Fibroblast of lung (primary cell): ENCODE results near the gene FLNB. TPM values are rescaled to one million over a fixed set of nuclear protein-coding genes. Genes with fewer than 3 reads are reported as not detected.

Experiments used
- DNase-seq, 2 donors: peaks; one replicate each; pipeline versions ENCODE4 v3.0.0 to v3.0.0-alpha.2; 2010; ENCODE audit warnings: low read depth in 2 of 2
- H2AFZ ChIP-seq: 2 replicates; pipeline ENCODE4 v1.5.1; 2012; ENCODE audit warnings: low read length, control low read depth, inconsistent platforms
- H3K27ac ChIP-seq: 2 replicates; pipeline ENCODE4 v1.5.1; 2011; ENCODE audit warnings: low read length, control low read depth; ENCODE audit not compliant: insufficient read depth
- H3K27me3 ChIP-seq: 2 replicates; pipeline ENCODE4 v1.5.1; 2011; ENCODE audit warnings: mild to moderate bottlenecking, low read length; ENCODE audit not compliant: control insufficient read depth, insufficient read depth
- H3K36me3 ChIP-seq: 2 replicates; pipeline ENCODE4 v1.5.1; 2011; ENCODE audit warnings: low read length; ENCODE audit not compliant: control insufficient read depth, insufficient read depth
- H3K4me1 ChIP-seq: 2 replicates; pipeline ENCODE4 v1.5.1; 2011; ENCODE audit warnings: low read length; ENCODE audit not compliant: control insufficient read depth, insufficient read depth; ENCODE audit errors: extremely low read depth
- H3K4me2 ChIP-seq: 2 replicates; pipeline ENCODE4 v1.5.1; 2011; ENCODE audit warnings: low read length, control low read depth; ENCODE audit not compliant: insufficient read depth; ENCODE audit errors: extremely low read depth
- H3K4me3 ChIP-seq, 4 experiments: fragments of 200-600 bp in 1 of 4; sonication (generic) in 1 of 4; replicated peaks in 1 of 4; 2 replicates each; pipeline ENCODE4 v1.5.1; 2011 to 2016; ENCODE audit warnings: low read length in 4 of 4, low read depth in 3 of 4, mild to moderate bottlenecking in 3 of 4, control low read depth in 2 of 4, inconsistent platforms in 1 of 4, mixed read lengths in 1 of 4; ENCODE audit not compliant: insufficient read depth in 1 of 4; ENCODE audit errors: control extremely low read depth in 1 of 4
- H3K79me2 ChIP-seq: 2 replicates; pipeline ENCODE4 v1.5.1; 2012; ENCODE audit warnings: mild to moderate bottlenecking, low read length, inconsistent platforms; ENCODE audit not compliant: control insufficient read depth, insufficient read depth
- H3K9ac ChIP-seq: 2 replicates; pipeline ENCODE4 v1.5.1; 2011; ENCODE audit warnings: mild to moderate bottlenecking, low read length, control low read depth; ENCODE audit not compliant: insufficient read depth
- H3K9me3 ChIP-seq: 2 replicates; pipeline ENCODE4 v1.5.1; 2012; ENCODE audit warnings: low read depth, low read length; ENCODE audit not compliant: control insufficient read depth, insufficient read depth
- H4K20me1 ChIP-seq: 2 replicates; pipeline ENCODE4 v1.5.1; 2011; ENCODE audit warnings: low read length; ENCODE audit not compliant: control insufficient read depth, insufficient read depth; ENCODE audit errors: extremely low read depth
- EZH2 ChIP-seq: IDR thresholded peaks from 2 replicates; pipeline ENCODE4 v1.5.1; 2012; ENCODE audit warnings: low read length, control low read depth, mild to moderate bottlenecking; ENCODE audit errors: missing control alignments
- polyA plus RNA-seq, 2 donors: library from polyadenylated mRNA; depleted of rRNA in 1 of 2; stranded (reverse) in 1 of 2; unstranded in 1 of 2; fragments of >200 nt; gene quantifications; 2 replicates each; pipeline ENCODE4 v1.2.1, GENCODE V29; 2011 to 2012; ENCODE audit warnings: missing spikeins in 1 of 2
- total RNA-seq: library from RNA; depleted of rRNA; stranded (reverse); fragments of >200 nt; gene quantifications from 2 replicates; pipeline ENCODE4 v1.2.1, GENCODE V29; 2014
- TF ChIP-seq, protein P1 (sequence below), 2 donors: IDR thresholded peaks in 1 of 2; conservative IDR thresholded peaks in 1 of 2; 1 replicate in 1 of 2; 2 replicates in 1 of 2; pipeline ENCODE4 v1.5.1; 2011 to 2012; ENCODE audit warnings: low read length in 2 of 2, control low read depth in 1 of 2, inconsistent platforms in 1 of 2, low read depth in 1 of 2, mild to moderate bottlenecking in 1 of 2

Gene FLNB
- total and polyA plus RNA-seq, 2 donors (not counting 1 experiment from before 2014, with no cell fraction given) = 81.7 to 105 TPM

DNA sequence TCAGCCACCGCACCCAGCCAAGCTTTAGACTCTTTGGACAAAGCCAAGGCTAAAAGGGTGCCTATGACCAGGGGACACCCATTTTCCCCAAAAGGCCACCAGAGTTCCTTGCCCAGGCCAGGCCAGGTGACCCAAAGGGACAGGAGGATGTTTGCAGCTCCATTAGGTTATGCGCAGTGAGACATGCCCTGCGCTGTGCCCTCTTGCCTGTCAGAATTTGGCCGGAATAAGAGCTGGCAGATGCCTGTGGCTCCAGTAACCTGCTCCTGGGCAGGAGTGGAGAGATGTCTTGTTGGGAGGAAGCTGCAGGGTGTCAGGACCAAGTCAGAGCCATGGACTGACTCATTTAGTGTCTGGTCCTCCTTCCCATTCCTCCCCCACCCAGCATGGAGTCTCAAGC lies 182.1 kb downstream of the FLNB start:
- Histone ChIP-seq H3K27me3 (no peaks in the 10 kb centered on the region), H3K4me3 (no peak overlapping the region), H3K27ac (no peak overlapping the region), H3K36me3 (no peaks in the 10 kb centered on the region), H3K9ac (no peak overlapping the region), H2AFZ (no peak overlapping the region), H4K20me1 (no peaks in the 10 kb centered on the region), H3K4me2 (no peak overlapping the region), H3K9me3 (no peaks in the 10 kb centered on the region), H3K79me2 (no peaks in the 10 kb centered on the region), H3K4me1 (no peaks in the 10 kb centered on the region)
- TF ChIP-seq EZH2 = no peak
- TF ChIP-seq, protein P1, sequence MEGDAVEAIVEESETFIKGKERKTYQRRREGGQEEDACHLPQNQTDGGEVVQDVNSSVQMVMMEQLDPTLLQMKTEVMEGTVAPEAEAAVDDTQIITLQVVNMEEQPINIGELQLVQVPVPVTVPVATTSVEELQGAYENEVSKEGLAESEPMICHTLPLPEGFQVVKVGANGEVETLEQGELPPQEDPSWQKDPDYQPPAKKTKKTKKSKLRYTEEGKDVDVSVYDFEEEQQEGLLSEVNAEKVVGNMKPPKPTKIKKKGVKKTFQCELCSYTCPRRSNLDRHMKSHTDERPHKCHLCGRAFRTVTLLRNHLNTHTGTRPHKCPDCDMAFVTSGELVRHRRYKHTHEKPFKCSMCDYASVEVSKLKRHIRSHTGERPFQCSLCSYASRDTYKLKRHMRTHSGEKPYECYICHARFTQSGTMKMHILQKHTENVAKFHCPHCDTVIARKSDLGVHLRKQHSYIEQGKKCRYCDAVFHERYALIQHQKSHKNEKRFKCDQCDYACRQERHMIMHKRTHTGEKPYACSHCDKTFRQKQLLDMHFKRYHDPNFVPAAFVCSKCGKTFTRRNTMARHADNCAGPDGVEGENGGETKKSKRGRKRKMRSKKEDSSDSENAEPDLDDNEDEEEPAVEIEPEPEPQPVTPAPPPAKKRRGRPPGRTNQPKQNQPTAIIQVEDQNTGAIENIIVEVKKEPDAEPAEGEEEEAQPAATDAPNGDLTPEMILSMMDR (conservative IDR thresholded peaks at IDR 0.05 in 1 of 2, IDR thresholded peaks at IDR 0.05 in 1 of 2; ENCODE audit: low read depth in 1 of 2, low read length in 2 of 2) = no peak
- no peak for DNase-seq

DNA sequence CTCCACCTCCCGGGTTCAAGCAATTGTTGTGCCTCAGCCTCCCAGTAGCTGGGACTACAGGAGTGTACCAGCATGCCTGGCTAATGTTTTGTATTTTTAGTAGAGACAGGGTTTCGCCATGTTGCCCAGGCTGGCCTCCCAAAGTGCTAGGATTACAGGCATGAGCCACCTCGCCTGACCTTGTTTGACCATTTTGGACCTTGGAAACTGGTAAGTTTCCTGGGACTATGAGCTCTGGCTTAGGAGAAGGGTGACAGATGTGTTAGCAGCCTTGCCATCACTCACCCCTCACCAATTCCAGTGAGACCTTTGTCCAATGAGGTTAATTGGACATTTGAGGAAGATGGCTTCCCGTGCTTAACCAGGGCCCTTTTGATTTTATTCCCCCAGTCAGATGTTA lies 182.7 kb downstream of the FLNB start:
- DNase-seq = no peak
- no peaks in the 10 kb centered on the region for H3K4me1 ChIP-seq
- H2AFZ ChIP-seq = no peak overlapping the region
- no peaks in the 10 kb centered on the region for H3K27me3 ChIP-seq
- H3K27ac ChIP-seq = no peak overlapping the region
- no peaks in the 10 kb centered on the region for H3K9me3 ChIP-seq
- H3K79me2 ChIP-seq = no peaks in the 10 kb centered on the region
- H3K4me2 ChIP-seq = no peak overlapping the region
- no peak overlapping the region for H3K9ac ChIP-seq
- no peaks in the 10 kb centered on the region for H4K20me1 ChIP-seq
- TF ChIP-seq, protein P1 (conservative IDR thresholded peaks at IDR 0.05 in 1 of 2, IDR thresholded peaks at IDR 0.05 in 1 of 2; ENCODE audit: low read depth in 1 of 2, low read length in 2 of 2) = no peak
- TF ChIP-seq EZH2 = no peak
- H3K36me3 ChIP-seq = no peaks in the 10 kb centered on the region
- H3K4me3 ChIP-seq = no peak overlapping the region

DNA sequence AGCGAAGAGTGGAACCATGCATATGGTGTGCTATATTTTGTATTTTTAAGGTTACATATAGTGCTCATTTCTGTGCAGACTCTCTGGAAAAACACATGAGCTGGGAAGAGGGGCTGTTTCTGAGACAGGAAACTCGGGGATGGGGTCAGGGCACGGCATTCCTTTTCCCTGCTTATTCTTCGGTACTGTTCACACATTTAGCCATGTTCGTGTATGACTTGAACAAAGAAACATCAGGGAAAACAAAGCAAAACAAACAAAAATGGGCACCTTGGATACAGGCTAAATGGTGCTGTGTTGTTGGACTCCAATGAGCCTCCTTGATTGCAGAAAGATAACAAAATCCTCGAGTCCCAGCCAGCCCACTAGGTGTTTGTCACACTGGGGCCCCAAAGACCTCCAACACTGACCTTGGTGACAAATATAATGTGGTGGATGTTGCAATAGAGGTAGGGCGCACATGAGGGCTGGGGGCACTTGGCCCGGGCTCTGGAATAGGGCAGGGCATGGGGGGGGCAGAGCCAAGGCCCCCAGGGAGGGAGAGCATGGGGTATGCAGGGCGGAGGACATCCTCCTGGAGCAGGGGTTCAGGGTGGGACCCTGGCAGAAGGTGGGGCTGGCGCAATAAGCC lies 183.3 kb downstream of the FLNB start:
- Histone ChIP-seq H3K27ac (no peak overlapping the region), H3K9me3 (no peaks in the 10 kb centered on the region), H3K4me1 (no peaks in the 10 kb centered on the region), H3K79me2 (no peaks in the 10 kb centered on the region), H3K36me3 (no peaks in the 10 kb centered on the region), H3K9ac (no peak overlapping the region), H2AFZ (no peak overlapping the region), H3K27me3 (no peaks in the 10 kb centered on the region), H4K20me1 (no peaks in the 10 kb centered on the region), H3K4me2 (no peak overlapping the region), H3K4me3 (no peak overlapping the region)
- TF ChIP-seq, protein P1 (conservative IDR thresholded peaks at IDR 0.05 in 1 of 2, IDR thresholded peaks at IDR 0.05 in 1 of 2; ENCODE audit: low read depth in 1 of 2, low read length in 2 of 2) = no peak
- no peak for TF ChIP-seq EZH2
- no peak for DNase-seq
